IPS-18c (cell line): ENCODE results near the gene RPL38.
A peak's percentile ranks its signal among the peaks of the same experiment; 100 is the strongest.

Experiments used
- H3K4me3 ChIP-seq: 2 replicates; pipeline ENCODE4 v1.7.0; 2013; ENCODE audit warnings: low read depth, mild to moderate bottlenecking, low read length, moderate library complexity; ENCODE audit not compliant: insufficient read depth
- H3K9me3 ChIP-seq: one replicate; pipeline ENCODE4 v1.6.1; 2013; ENCODE audit warnings: mild to moderate bottlenecking, low read length, moderate library complexity; ENCODE audit not compliant: control insufficient read depth, insufficient read depth

RPL38 gene

DNA sequence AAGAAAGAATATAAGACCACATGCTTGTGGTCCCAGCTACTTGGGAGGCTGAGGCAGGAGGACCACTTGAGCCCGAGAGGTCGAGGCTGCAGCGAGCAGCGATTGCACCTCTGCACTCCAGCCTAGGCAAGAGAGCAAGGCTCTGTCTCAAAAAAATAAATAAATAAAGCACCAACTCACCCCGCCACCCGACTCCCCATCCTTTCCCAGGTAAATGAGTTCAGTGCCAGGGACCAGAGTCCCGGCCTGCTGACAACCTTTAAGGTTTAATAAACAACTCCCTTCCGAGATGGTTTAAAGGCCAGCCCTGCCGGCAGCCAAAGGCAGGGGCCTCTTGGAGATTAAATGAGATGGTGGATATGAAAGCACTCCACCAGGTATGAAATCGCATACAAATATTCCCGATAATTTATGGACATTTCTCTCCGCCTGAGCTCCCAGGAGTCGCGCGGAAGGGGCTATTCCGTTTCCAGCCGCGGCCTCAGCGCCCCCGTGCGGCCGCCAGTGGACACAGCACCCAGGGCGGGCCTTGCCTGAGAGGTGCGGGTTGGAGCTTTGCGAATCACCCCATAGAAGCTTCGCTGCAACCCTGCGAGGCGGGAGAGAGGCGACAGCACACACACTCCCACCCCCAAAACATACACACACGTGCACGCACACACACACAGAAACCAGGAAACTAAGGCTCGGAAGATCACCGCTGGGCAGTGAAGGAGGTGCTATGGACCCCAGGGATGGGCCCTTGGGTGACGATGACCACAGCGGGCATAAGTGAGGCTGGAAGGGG, 4.0 kb upstream of the RPL38 start:
- Histone ChIP-seq H3K4me3 (peak overlapping the region; percentile 28; the same call in 1 of the 2 replicates), H3K9me3 (no peaks in the 10 kb centered on the region)

DNA sequence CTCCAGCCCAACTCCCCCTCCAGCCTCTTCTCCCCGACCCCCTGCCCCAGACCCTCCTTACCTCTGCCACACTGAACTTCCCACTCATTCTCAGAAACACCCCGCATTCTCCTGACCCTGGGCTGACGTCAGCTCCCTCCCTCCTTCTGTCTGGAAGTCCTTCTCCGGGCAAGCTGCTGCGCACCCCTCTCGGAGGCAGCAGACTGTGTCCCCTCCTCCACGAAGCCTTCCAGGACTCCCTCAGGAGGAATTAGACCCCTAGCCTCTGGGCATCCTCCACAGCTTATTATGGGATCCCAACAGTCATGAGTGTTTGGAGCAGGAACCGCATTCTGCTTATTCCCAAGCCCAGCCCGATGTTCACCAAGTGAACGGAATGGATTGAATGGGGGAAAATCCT, 3.4 kb upstream of the RPL38 start:
- Histone ChIP-seq H3K4me3 (no peak overlapping the region), H3K9me3 (no peaks in the 10 kb centered on the region)

GRCh38 chr17:74201250-74201649, 2.2 kb upstream of the RPL38 start:
- no peaks in the 10 kb centered on the region for H3K9me3 ChIP-seq
- H3K4me3 ChIP-seq: no peak overlapping the region

DNA sequence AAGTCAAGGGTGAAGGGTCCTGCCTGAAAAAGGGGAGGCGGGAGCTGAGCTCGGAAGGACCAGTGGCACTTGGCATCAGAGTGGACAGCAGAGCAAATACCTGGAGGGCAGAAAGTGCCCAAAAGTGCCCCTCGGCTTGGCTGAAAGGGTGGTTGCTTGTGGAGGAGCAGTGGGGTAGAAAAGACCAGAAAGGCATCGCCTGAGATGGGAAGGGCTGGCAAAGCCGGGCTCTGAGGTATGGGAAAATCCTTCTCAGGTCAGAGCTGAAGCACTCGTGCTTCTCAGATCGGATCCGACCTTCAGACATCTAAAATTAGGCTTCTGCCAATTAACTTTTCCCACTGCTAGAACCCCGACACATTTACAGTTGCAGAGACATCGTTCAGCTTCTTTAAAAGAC, 1.5 kb upstream of the RPL38 start:
- H3K4me3 ChIP-seq: no peak overlapping the region
- no peaks in the 10 kb centered on the region for H3K9me3 ChIP-seq

- Histone ChIP-seq H3K4me3 (peak overlapping the region; percentile 28; the same call in 1 of the 2 replicates), H3K9me3 (no peaks in the 10 kb centered on the region)
Observed at GRCh38 chr17:74202938-74203337, 540 bp upstream of the RPL38 start.

DNA sequence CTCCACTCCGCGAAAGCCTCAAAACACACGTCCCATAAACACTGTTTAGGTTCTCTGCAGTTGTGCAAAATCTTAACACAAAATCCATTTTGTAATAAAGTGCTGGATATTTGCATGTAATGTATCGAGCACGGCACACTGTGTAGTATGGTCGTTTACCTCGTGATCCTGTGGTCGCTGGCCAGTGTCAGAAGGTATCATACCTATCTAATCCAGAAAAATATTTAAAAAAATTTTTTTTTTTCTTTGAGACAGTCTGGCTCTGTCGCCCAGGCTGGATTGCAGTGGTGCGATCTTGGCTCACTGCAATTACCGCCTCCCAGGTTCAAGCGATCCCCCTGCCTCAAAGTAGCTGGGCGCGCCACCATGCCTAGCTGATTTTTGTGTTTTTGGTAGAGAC, 996 bp downstream of the RPL38 start:
- peak overlapping the region; percentile 97 for H3K4me3 ChIP-seq
- no peaks in the 10 kb centered on the region for H3K9me3 ChIP-seq

- H3K4me3 ChIP-seq: peak overlapping the region; percentile 97
- no peaks in the 10 kb centered on the region for H3K9me3 ChIP-seq
Observed at GRCh38 chr17:74205274-74205673, 1.8 kb downstream of the RPL38 start.

- no peak overlapping the region for H3K4me3 ChIP-seq
- H3K9me3 ChIP-seq: no peaks in the 10 kb centered on the region
Observed at GRCh38 chr17:74206332-74206818, 2.9 kb downstream of the RPL38 start.

DNA sequence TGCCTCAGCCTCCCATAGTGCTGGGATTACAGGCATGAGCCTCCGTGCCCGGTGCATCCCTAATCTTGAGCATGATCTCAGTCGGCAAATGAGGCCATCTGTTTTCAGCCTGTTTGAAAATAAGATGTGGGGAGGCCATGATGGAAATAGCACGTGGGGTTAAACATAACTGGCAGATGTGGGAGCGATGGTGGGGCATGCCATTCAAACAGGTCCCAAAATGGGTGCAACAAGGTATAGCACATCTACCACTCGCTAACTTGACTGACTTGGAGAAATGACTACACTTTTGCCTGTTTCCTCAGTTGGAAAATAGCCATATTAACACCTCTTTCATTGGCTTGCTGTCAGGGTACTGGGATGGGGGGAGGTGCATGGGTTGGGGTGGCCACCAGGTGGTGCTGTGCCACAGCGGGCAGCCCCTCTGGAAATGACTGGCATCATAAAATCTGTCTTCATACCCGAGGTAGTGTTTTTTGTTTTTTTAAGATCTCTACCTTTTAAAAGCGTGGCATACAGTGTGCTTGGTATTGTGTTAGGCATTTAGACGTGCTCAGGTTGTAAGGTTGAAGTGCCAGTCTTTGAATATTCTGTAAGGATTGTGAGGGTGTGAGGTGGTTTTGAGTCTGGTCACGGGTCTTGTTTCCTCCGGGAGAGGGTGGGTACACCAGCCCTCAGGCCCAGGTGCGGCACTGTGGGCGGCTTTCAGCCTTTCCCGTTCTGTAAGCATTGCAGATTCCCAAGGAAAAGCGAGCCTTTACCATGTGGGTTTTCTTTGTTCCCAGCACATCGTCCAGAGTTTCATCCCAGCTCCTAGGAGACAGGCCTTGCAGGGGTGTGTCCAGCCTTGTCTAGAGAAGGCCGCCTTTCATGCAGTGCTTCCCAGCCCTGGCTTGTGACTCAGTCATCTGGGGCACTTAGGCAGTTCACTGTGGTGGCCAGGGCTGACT, 7.0 kb downstream of the RPL38 start:
- Histone ChIP-seq H3K4me3 (no peak overlapping the region), H3K9me3 (no peaks in the 10 kb centered on the region)

DNA sequence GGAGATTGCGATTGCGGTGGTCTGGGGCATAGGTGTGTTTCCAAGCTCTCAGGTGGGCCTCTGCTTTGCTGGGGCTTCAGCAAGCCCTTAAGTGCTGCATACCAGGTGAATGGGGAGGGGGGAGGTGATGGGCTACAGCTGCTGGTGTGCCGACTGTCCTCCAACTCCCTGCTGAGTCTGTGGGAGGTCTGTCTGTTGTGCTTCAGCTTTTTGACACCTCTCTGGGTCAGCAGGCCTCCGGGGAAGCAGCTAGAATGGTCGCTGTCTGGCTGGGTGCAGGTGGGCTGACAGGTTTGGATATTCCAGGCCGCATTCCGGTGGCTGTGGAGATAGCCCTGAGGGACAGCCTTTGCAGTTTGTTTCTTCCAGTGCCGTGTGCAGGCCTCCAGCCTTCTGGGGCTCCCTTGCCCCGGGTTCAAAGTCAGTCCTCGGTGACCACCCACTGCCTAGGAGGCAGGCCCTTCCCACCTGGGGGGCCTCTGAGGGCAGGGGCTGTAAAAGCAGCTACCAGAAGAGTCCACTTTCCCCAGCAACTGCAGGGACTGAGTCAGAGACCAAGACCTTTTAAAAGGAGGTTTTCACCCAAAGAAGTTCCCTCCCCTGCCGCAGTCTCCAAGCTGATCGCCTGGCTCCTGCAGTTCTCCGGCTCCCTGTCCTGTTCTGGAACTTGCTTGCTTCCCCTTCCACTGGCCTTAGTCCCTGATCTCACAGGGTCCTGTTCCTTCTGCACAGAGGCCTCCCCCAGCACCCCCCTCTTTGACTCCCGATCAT, 7.8 kb downstream of the RPL38 start:
- Histone ChIP-seq H3K9me3 (no peaks in the 10 kb centered on the region), H3K4me3 (peak overlapping the region; percentile 55; the same call in 1 of the 2 replicates)

GRCh38 chr17:74211912-74212208, 8.4 kb downstream of the RPL38 start:
- peak overlapping the region; percentile 55; the same call in 1 of the 2 replicates for H3K4me3 ChIP-seq
- no peaks in the 10 kb centered on the region for H3K9me3 ChIP-seq

GRCh38 chr17:74212209-74212912, 8.9 kb downstream of the RPL38 start:
- Histone ChIP-seq H3K4me3 (peak overlapping the region; percentile 55), H3K9me3 (no peaks in the 10 kb centered on the region)

DNA sequence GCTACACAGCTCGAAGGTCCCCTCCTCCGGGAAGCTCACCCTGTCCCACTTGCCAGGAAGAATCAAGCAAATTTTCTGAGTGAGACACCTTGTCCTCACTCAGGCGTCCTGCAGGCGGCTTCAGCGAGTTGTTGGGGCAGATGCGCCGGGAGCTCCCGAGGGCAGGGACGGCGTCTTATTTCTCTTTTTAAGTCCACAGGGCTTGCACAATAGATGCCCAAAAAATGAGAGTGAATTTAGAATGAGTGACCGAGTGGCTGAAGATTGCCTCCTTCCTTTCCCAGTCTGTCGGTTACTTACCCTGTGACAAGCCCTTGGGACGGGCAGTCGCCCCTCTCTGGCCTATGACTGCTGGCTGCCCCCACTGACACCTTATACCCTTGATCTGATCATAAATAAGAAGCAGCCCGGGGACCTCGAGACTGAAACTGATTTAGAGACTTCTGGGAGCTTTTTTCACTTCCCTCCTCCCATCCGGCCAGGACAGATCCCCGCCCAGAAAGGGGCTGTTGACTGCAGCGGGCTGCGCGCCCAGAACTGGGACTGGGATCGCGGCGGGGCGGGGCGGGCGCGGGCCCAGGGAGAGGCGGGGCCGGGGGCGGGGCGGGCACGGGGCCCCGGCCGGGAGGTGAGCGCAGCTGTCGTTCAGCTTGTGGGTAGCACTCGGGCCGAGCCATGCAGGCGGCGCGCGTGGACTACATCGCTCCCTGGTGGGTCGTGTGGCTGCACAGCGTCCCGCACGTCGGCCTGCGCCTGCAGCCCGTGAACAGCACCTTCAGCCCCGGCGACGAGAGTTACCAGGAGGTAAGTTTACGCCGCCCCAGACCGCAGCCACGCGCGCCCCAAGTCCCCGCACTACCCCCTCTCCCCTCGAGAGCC, 9.7 kb downstream of the RPL38 start, which contains the start of gene TTYH2:
Gene TTYH2 (plus strand): TSS at position 659 of the 879 bp plus-strand sequence. CDS start 17 bp downstream, at position 676.
- Histone ChIP-seq H3K4me3 (peak within 1 kb of the TSS; percentile 66), H3K9me3 (no peaks in the 10 kb centered on the region)

DNA sequence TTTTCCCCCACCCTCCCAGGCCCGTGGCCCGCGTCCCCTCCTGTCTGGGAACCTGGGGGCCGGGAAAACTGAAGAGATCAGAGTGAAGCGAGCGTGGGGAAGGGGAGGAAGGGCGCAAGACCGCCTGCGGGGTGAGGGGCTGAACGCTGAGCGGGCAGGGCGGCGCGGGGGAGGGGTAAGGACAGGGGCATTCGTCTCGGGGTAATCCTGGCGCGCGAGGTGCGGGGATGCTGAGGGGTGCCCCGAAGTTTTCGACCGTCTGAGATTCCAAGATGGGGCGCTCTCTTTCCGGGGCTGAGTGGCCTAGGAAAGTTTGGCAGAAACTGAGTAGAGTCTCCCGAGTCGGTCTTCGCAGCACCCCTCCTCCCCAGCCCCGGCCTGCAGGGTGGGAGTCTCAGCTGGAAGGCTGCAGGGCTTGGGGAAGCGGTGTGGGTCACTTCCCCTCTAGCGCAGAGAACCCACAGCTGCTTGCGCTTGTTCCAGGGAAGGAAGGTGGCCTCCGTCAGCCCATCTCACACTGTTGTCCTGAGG, 10.4 kb downstream of the RPL38 start:
- Histone ChIP-seq H3K4me3 (peak overlapping the region; percentile 66), H3K9me3 (no peaks in the 10 kb centered on the region)

DNA sequence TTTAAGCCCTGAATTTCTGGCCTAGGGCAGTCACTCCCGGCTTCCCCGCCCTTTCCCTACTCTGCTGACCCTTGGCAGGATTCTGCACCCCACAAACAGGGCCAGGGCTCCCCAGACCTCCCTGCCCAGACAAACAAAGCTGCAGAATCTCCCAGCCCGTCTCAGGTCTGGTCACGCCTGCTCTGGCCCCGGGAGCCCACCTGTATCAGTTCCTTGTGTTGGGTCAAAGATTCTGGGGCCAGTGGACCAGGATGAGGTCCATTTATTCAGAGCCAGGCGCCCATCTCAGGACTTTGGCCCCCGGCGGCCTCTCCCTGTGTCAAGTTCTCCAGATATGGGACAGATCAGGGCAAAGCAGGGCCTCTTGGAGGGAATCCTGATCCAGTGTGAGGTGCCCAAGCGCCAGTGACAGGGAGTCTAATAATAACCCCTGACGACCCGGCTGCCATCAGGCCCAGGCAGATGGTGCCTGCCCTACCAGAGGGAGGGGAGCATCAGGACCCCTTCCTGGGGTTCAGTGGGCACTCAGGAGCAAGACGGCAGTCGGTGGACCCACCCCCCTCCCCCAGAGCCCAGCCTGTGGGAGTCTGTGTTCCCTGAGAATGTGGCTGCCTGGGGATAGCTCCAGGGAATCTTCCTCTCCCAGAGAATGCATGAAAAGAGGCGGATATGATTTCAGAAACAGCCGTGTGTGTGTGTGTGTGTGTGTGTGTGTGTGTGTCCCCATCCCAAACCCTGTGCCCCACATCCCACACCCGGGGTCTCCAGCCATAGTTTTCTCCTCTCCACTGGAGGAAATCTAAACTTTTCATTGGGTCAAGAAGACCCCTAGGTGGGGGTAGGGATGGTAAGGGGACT, 11.2 kb downstream of the RPL38 start:
- H3K9me3 ChIP-seq: no peaks in the 10 kb centered on the region
- peak overlapping the region; percentile 66; the same call in 1 of the 2 replicates for H3K4me3 ChIP-seq
